Glomerular visceral epithelial cell (primary cell): ENCODE results near the gene KRTAP22-1.

Source experiments
- DNase-seq: peaks from one replicate; pipeline ENCODE4 v3.0.0-alpha.2; 2016; ENCODE audit errors: extremely low spot score

Gene KRTAP22-1

GRCh38 chr21:30600787-30601186 lies at the start of gene KRTAP22-1:
KRTAP22-1 (plus strand) TSS chr21:30601087.
- no peak for DNase-seq

GRCh38 chr21:30552782-30553181 lies 48.1 kb upstream of the KRTAP22-1 start:
- DNase-seq = no peak

DNA sequence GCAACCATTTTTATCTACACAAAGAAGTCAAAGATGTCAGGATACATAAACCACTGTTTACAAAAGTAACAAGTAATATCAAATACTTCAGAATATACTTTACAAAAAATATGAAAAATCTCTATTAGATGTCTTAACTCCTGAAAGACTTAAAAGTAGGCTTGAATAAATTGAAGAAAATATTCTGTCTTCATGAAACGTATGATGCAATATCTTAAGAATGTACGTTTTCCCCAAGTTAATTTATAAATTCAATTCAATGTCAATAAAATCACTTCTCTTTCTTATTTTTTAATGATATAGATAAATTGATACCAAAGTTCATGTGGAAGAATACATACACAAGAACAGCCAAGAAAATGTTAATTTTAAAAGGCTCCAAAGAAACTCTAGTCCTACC lies 45.8 kb upstream of the KRTAP22-1 start:
- no peak for DNase-seq

DNA sequence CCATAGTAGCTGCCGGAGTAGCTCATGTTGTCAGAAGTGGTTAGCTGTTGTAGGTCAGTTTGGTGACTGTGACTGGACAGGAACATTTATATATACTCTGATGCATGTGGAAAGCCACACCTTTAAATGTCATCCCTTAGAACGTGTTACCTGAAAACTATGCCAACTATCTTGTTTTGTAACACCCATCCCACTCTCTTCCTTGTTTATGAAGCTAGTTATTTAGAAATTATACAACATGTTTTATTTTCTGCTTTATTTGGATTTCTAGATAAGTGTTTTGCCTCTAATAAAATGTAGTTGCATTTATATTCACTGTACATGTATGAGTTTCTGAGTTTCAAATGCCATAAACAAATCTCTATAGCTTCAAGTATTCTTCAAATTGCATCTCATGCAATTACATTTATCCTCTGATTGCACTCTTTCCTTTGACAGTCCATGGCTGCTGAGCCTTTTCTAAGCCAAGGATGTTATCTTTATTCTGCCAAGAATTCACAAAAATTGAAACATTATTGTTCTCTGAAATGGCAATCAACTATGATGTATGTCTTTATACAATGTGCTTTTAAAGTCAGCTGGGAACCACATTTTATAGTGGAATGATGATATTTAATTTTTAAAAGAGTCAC lies 39.5 kb upstream of the KRTAP22-1 start, which contains the start of gene KRTAP19-7:
KRTAP19-7 (minus strand) TSS at position 51 of the 632 bp plus-strand sequence; CDS start at position 26, 25 bp downstream.
- DNase-seq = no peak

DNA sequence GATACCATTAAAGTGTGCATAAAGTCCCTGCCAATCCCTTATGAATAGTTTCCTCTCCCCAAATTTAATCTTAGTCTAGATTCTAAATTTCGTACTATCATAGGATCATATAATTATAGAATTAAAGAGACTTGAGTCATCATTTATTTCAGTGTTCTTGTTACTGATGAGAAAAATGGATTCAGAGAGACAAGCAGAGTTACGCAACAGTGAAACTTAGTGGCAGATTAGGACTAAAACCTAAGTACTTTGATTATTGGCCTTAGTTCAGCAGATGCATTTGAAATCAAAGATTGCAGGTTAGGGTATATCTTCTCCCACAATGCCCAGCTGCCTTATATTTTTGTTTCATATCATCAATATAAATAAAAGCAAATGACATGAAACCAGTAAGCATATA lies 38.9 kb upstream of the KRTAP22-1 start:
- no peak for DNase-seq

GRCh38 chr21:30563072-30563471 lies 37.8 kb upstream of the KRTAP22-1 start:
- DNase-seq = no peak

DNA sequence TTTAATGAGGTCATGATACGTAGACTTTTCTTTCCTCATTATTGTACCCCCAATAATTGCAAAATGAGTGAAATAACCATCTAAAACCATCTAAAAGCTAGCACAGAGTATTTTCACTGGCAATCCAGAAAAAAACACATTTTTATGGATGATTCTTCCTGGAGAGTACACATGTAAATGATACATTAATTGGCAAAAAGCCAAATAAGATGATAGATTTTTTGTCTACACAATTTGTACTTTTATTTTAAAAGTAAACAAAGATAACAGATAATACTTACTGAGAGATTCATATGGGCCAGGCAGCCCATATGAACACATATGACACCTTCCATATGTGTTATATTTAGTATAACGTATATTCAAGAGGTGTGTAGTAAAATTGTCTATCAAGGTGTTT lies 37.3 kb upstream of the KRTAP22-1 start:
- DNase-seq = no peak

DNA sequence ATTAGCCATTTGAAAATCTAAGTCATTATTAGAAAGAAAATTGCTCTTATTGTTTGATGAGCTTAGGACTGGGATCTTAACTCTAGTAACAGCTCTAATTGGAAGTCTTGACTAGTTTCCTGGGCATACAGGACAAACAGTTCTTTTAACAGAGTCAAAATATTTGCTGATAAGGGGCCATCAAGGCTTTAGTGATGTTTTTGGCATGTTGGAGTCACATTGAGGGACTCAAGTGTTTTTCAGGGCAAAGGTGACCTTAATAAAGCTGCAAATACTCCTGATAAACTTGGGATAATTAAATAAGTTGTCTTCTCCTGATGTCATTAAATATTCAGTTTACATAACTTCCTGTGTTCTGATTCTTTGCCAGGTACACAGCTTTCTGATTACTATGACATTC lies 33.3 kb upstream of the KRTAP22-1 start:
- no peak for DNase-seq

- no peak for DNase-seq
Measured at GRCh38 chr21:30577766-30578165, 23.1 kb upstream of the KRTAP22-1 start.

GRCh38 chr21:30579346-30579745 lies 21.5 kb upstream of the KRTAP22-1 start:
- no peak for DNase-seq

- DNase-seq = no peak
Measured at GRCh38 chr21:30580132-30580531, 20.8 kb upstream of the KRTAP22-1 start.

DNA sequence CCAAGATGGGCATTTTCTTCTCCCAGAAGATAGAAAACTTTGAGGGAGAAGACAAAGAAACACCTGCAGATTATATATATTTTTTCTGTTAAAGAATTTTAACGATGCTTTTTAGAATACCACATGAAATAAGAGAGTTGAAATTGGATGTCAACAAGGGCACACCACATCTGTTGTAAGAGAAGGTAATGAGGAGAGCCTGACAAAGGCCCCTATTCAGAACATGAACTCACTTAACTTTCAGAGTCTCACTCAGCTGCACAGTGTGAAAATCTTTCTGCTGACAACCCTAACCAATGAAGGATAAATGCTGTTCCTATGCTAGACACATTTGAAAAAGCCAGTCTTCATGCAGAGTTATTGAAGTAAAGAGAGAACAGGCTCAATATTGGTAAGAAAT lies 18.0 kb upstream of the KRTAP22-1 start:
- no peak for DNase-seq

GRCh38 chr21:30590297-30590696 lies 10.6 kb upstream of the KRTAP22-1 start, which contains the start of gene KRTAP22-2:
KRTAP22-2 (minus strand) TSS chr21:30590397.
- DNase-seq = no peak

- DNase-seq = no peak
Measured at GRCh38 chr21:30592140-30592539, 8.7 kb upstream of the KRTAP22-1 start, which contains the start of gene KRTAP6-3. KRTAP6-3 (plus strand) TSS chr21:30592440; CDS start chr21:30592446, 6 bp downstream.

DNA sequence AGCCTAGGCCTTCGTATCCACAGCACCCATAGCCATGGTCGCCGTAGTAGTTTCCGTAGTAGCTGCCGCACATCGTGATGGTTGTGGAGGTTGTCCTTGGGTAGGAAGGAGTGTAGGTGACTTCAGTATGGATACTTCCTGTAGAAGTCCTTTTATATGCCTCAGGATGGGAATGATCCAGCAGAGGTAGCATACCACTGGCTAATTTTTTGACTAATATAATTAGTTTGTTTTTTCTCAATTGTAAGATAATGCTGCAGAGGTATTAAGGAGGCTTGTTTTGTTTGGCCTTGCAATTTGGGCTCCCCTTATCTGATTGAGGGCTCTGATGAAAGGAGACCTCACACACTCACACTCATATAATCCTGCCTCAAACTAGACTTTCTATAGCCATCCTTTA lies 2.1 kb upstream of the KRTAP22-1 start, which contains the start of gene KRTAP6-2:
KRTAP6-2 (minus strand) TSS at position 101 of the 400 bp plus-strand sequence; CDS start at position 73, 28 bp downstream.
- DNase-seq = no peak

DNA sequence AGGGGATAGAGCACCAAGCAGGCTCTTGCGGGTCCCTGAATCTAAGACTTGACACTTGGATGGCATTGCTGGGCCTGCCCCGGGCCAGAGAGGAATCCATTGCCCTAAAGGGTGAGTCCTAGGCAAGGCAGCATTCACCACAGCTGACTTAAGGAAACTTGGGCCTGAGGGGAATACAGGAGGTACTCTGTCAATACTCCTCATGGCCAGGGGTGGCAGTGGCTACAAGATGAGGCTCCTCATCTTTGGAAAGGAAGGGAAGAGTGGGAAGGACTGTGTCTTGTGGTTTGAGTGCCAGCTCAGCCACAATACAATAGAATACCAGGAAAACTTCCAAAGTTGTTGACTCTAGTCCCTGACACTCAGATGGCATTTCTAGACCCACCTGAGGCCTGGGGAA lies 5.1 kb downstream of the KRTAP22-1 start:
- DNase-seq = no peak

GRCh38 chr21:30612132-30612531 lies 11.2 kb downstream of the KRTAP22-1 start:
- no peak for DNase-seq

DNA sequence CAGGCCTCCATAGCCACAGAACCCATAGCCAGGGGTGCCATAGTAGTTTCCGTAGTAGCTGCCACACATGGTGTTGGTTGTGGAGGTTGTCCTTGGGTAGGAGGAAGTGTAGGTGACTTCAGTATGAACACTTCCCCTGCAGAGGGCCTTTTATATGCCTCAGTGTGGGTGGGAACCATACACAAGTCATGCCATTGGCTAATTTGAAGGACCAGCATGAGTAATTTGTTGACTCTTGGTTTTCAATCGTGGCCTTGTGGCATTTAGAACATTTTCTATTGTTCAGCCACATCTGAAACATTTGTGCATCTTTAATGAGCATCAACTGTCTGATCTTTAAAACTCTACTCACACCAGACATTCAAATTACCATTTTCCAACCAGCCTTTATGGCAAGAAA lies 12.9 kb downstream of the KRTAP22-1 start, which contains the start of gene KRTAP6-1:
KRTAP6-1 (minus strand) TSS at position 95 of the 400 bp plus-strand sequence; CDS start at position 69, 26 bp downstream.
- DNase-seq = no peak

GRCh38 chr21:30615199-30615598 lies 14.3 kb downstream of the KRTAP22-1 start:
- DNase-seq = no peak

GRCh38 chr21:30616125-30616524 lies 15.2 kb downstream of the KRTAP22-1 start, which contains the start of gene KRTAP20-1:
KRTAP20-1 (plus strand) TSS chr21:30616425; CDS start chr21:30616455, 30 bp downstream.
- no peak for DNase-seq

DNA sequence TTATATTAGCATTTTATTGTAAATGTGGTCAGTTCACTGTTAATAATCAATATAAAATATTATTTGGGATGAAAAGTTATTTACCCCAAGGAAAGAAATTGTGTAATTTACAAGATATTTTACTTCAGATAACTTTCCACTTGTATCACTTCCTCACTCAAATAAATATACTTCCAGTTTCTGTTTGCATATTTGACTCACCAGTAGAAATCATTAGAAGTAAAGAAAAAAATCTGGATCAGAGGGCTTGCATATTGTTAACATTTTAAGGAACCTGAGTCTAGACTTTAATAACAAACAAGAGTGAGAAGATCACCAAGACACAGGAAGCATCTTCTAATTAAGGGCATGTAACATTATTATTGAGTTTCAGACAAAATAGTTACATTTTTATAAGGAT lies 19.2 kb downstream of the KRTAP22-1 start:
- no peak for DNase-seq

GRCh38 chr21:30620522-30620921 lies 19.6 kb downstream of the KRTAP22-1 start, which contains the start of gene KRTAP20-4:
KRTAP20-4 (plus strand) TSS chr21:30620627.
- DNase-seq = no peak

DNA sequence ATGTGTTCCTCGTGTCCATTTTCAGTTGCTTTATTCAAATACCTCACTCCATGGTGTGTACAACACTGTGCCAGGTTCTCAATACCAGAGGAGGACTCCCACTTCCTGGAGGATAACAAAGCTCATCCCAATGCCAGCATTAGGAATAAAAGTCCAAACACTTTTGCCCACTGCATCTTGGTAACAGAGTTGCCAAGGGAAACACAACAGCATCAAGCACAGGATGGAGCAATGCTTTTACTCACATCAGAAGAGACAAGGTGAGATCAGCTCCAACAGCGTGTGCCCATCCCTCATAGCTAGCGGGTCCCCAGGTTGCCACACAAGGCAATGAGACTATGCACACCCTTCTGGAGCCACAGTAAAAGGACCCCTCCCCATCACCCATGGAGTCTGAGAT lies 22.5 kb downstream of the KRTAP22-1 start:
- no peak for DNase-seq
